GM10847 (cell line): Measurements from ENCODE around the gene PAX8.

ENCODE experiments used
- POLR2A ChIP-seq: IDR thresholded peaks from 2 replicates; pipeline ENCODE4 v1.6.1; 2011; ENCODE audit not compliant: insufficient read length; ENCODE audit errors: extremely low read depth

The PAX8 gene

DNA sequence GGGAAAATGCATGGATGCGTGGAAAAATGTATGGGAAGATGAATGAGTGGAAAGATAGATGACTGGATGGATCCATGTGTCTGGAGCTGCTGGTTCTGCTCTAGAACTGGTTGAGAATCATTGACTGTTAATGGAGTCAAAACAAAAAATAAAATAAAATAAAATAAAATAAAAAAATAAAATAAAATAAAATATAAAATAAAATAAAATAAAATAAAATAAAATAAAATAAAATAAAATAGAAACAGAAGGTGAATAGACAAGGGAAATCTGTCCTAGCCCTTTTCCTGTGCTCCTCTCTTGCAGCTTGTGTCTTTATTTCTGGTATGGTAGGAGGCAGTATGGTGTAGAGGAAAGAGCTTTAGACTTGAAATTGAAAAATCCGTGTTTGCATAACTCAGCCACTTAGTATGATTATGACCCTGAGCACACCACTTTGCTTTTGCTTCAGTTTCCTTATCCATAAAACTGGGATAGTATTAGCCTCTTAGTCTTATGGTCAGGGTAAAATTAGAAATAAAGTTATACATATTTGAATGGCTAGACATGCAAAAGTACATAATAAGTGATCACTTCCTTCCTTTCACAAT is 54.0 kb downstream of the PAX8 start:
- TF ChIP-seq POLR2A, result no peak

DNA sequence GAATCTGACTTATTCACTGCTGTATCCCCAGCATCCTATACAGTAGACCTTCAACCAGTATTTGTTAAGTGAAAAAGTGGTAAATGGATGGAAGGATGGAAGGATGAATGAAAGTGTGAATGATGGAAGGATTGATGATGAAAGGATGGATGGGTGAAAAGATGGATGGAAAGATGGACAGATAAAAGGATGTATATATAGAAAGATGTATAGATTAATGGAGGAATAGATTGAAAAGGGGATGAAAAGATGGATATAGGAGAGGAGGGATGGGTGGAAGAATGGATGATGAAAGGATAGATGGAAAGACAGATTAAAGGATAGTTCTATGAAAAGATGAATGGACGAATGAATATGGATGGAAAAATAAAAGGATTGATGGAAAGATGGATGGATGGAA is 54.9 kb downstream of the PAX8 start:
- TF ChIP-seq POLR2A, result no peak

DNA sequence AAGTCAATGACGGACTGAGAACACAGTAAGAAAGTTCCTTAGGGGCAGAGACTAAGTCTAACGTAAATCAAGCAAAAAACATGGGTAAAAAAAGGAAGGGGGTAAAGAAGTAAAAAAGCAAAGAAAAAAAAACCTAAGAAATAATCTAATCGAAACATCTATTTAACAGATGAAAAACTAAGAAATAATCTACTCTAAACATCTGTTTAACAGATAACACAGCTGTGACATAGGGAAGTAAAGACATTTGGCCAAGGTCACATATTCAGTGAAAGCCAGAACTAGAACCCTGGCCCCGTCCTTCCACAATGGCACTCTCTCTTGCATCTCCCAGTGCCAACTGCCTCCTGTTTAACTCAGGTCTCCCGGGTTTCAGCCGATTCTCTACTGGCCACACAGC is 56.9 kb downstream of the PAX8 start:
- no peak for TF ChIP-seq POLR2A

DNA sequence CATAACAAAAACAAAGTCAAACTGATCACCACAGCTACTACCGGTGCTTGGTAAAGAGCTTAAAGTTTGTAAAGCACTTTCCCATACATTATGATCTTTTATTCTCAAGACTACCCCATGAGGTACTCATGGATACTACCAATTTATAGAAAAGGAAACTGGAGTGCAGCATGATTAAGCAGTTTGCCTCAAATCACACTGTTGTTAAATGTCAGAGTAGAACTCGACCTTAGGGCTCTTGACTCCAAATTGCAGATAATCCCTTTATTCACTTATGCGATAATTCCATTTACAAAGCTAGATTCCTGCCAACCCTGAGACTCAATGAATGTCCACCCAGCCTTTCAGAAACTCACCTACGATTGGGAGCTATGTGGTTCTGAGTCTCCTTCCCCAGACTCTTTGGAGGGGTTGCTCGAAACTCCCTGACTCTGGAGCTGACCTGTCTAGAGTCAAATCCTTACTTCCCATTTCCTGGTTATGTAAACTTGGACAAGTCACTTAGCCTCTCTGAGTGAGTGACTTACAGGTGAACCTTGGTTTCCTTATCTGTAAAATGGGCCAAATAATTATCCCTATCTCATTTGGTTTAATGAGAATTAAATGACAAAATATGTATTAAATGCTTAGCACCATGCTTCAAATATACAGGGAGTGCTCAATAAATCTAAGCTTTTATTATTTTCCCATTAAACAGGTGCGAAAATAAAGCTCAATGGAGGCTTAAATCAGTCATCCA is 57.6 kb downstream of the PAX8 start:
- TF ChIP-seq POLR2A, result no peak

DNA sequence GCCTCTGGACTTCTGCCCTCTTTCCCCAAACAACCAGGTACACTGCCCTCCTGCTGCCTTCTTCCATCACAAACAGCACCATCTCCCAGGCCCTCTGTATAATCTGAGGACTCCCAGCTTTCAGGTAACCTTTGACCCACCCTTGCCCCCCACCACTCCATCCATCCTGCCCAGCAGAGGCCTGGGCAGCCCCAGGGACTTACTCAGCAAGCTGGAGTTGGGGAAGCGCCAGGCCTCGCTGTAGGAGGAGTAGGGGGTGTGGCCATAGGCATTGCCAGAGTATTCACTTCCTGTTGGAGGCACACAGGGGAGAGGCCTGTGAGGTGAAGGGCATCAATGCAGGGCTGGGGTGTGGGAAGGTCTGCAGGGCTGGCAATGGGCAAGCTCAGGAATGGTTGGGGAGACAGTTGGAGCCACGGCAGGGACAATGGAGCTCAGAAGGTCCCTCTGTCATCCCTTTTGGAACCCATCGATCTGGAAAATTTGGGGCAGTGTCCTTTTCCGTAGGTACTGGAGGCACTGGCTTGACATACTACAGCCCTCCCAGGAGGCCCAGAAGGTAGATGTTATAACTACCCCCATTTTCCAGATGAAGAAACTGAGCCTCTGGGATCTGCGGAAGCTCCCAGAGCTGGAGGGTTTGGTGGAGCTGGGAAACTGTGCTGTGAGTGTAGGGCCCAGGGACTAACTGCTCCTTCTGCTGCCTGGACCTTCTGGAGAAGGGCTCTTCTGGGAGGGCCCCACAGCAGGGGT is 58.7 kb downstream of the PAX8 start:
- no peak for TF ChIP-seq POLR2A

DNA sequence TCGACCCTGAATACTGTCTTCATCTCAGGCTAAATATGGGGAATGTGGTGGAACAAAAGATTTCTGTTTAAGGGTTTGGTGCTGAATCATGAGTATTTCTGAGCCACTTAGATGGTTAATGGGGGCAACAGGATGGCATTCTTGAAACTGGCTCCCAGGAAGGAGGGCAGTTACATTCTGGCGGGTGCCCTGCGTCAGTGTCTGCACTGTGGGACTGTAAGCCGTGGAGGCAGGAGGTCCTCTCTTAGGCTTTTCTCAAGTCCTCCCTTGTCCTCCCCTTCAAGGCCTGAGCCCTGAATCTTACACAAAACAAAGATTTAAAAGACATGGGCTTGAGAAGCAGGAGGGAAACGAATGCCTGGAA is 59.2 kb downstream of the PAX8 start:
- TF ChIP-seq POLR2A, result no peak

DNA sequence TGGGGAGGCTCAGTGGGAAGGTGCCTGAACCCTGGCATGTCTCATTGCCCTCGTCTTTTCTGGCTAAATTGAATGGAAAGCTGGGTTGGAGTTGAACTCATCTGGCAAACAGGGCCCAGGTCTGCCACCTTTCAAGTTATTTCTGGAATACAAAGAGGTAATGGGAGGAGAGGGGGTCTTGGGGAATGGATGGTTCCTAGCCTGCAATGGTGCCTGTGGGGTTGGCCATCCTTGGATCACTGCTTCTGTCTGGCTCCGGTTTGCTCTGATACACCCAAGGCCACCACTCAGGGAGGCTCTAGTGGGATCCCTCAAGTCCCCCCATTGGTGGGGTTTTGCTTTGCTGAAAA is 59.7 kb downstream of the PAX8 start:
- no peak for TF ChIP-seq POLR2A

DNA sequence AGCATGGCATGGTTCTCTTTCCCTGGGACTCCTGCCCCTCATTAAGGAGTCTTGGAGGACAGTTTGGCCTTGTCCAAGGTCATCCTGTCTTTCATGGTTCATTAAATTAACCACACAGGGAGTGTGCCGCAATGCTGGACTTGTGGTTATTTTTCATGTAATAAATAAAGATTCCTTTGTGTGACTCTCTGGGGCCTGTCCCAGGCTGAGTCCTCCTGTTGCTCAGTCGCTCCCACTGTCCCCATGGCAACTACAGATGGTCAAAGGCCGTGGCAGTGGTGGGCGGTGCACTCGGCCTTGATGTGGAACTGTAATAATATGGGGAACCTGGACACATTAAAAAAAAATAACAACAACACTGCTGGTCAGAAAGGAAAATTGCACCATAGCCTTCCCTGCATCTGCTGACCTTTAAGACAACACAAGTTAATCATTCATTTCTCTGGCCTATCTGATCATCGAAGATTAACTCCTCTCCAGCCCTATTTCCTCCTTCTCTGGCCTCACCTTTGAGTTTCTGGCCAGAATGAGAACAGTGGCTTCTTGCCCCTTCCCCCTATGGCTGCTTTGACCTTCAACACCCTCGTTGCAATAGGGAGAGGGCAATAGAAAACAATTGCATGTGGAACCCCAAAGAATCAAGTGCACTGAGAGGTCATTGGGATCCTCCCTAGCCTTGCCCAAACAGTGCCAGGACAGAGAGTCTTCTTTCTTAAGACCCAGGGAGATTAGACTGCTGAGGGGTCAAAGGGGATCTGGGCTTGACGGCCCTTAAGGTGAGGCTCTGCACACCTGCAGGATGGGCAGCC is 60.2 kb downstream of the PAX8 start:
- no peak for TF ChIP-seq POLR2A

DNA sequence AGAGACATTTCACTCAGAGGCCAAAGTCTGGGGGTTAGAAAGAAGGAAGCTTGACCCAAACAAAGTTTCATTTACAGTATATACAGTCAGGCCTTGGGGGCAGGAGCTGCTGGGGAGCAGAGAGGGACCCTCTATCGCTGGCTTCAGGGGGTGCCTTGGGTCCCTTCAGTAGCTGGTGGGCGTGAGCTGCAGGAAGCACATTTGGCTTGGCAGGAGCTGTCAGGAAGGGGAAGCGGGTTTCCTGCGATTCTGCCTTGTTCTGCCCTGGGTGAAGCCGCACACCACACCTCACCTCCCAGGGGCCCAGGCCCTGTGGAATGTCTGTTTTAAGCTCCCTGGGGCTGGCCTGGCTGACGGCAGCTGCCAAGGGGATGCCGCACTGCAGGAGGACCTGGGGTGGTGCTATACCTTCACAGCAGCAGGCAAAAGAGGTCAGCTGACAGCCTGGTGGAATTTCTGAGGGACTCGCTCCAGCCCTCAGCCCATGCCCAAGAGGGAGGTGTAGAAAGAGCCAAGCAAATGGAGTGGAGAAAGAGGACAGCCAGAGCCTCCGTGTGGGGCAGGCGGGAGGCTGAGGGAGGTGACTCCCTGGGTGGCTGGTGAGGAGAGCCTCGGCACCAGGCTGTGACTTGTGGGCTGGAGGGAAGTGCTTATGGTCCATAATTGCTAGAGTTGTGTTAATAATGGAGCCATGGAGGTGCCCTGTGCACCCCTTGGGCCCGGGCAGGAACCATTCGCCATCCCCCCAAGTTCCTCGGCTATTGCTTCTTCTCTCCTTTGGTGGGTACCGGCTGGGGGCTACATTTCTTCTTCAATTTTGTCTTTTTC is 61.1 kb downstream of the PAX8 start:
- TF ChIP-seq POLR2A, result no peak

DNA sequence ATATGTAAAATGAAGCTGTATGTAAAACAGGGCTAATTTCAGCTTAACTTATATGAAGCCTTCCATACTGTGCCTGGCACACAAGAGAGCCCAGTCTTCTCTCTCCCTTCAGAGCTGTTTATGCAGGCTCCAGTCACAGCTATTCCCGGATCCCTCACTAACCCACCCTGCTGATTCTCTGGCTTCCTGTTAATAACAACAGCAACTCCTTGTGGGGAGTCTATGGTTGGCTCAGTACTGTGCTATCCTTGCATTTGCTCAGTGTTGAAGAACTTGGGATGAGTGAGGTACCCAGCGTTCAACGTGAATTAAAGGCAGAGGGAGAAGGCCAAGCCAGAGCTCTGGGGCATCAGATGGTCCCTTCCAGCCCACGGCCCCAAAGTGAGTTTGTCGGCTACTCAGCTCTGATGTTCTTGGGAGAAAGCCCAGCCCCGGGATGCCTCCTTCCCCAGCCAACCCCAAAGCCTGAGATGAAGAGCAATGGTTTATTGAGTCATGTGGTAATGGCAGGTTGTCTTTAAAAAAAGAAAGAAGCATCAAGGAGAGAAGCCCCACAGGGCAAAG is 61.7 kb downstream of the PAX8 start:
- no peak for TF ChIP-seq POLR2A

DNA sequence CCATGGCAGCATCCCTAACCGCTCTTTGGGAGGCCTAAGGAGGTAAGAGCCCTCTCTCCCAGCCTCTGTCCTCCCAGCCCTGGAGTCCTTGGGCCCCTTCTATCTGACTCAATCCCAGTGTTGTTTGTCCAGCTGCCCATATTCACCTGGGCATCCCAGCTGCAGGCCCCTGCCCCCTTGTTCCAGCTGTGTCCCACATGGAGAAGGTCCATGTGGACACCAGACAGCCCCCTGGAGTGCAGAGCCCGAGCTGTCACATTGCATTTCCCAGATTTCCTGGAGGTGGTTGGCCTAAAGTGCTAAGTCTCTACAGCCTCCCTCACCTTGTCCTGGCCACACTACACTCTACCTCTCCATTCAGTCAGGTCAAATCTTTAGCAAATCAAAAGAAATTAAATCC is 62.4 kb downstream of the PAX8 start:
- no peak for TF ChIP-seq POLR2A

DNA sequence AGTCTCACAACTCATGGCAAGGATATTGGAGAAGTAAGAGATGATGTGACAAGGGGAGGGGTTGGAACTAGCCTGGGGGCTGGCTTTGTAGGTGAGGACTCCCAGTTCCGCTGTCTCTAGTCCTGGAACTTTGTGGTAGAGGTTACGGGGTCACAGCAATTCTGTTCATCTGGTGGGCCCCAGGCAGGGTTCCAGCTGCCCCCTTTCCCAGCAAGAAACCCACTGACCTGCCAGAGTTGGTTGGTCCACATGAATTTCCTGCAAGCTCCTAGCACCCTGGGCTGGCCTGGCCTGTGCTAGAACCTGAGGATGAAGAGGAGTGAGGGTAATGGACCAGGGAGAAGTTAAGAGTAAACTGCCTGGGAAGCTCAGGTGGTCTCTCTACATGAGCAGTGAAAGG is 63.7 kb downstream of the PAX8 start:
- no peak for TF ChIP-seq POLR2A

DNA sequence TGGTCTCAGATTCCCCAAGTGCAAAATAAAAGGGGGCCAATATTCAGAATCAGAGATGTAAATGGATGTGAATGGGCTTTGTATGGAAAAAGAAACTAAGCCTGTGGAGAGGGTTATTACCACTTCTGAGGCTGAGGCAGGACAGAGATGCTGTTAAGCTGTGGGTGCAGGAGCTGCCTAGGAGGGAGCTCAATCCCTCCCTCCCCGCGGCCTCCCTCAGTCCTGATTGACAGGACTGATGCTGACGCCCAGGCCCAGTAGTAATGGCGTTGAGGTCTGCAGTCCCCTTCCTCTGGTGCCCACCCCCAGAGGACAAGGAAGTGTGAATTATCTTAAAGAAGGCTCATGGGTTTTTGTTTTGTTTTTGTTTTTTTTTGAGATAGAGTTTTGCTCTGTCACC is 64.6 kb downstream of the PAX8 start:
- no peak for TF ChIP-seq POLR2A

DNA sequence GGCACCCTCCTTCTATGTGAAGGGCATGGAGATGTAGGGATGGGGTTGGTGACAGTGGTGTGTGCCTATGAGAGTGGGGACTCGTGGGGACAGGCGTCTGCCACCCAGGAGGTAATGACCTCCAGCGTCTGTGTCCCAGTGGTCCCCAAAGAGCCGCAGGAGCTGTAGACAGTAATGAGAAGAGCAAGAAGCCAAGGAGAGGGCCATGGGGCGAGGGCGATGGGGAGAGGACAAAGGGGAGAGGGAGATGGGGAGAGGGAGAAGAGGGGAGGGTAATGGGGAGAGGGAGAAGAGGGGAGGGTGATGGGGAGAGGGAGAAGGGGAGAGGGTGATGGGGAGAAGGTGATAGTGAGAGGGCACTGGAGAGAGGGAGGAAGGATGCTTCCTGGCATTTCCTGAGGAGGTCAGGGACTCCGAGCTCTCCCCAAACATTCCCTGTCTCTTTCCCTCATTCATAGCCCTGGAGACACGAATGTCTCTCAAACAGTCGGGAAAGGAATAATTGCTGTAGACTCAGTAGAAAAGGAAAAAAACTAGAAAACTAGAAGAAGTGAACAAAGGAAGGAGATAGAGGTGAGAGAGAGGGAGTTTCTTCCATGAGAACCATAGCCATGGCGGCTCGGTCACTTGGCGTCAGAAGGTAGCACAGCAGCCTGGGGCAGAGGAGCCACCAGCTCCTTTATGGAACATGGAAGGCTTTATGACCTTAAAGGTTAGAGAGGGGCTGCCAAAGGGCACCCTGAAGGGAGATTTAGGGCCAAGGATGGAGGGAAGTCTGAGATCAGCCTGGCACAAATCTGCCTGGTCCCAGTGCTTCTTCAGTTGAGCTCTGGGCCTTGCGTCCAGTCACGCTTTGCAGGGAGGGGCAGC is 65.4 kb downstream of the PAX8 start:
- no peak for TF ChIP-seq POLR2A
